Keratinocyte (primary cell): ENCODE results near the gene MAGI1. TPM values are rescaled to one million over a fixed set of nuclear protein-coding genes. Genes with fewer than 3 reads are reported as not detected.

ENCODE experiments used
- DNase-seq: peaks from one replicate; pipeline ENCODE4 v3.0.0-alpha.2; 2011; ENCODE audit warnings: low read depth, missing footprints, low spot score
- FAIRE-seq: peaks from 2 replicates; lab custom pipeline; 2011; peaks lifted over from hg19 to GRCh38; lab: Jason Lieb, UNC
- H2AFZ ChIP-seq: 2 replicates; pipeline ENCODE4 v1.6.0; 2012; ENCODE audit warnings: low read length, control low read depth, inconsistent platforms; ENCODE audit not compliant: control insufficient read depth
- H3K27ac ChIP-seq: 2 replicates; pipeline ENCODE4 v1.5.1; 2011; ENCODE audit warnings: low read length; ENCODE audit not compliant: control insufficient read depth, insufficient read depth
- H3K27me3 ChIP-seq: 3 replicates; pipeline ENCODE4 v1.6.0; 2011; ENCODE audit warnings: low read length; ENCODE audit not compliant: control insufficient read depth, insufficient read depth; ENCODE audit errors: extremely low read depth
- H3K36me3 ChIP-seq, 2 experiments: 2 replicates in 1 of 2; 3 replicates in 1 of 2; pipeline ENCODE4 v1.5.1; 2011; ENCODE audit warnings: low read length in 2 of 2, mild to moderate bottlenecking in 1 of 2; ENCODE audit not compliant: control insufficient read depth in 2 of 2, insufficient read depth in 2 of 2; ENCODE audit errors: extremely low read depth in 1 of 2
- H3K4me1 ChIP-seq: 3 replicates; pipeline ENCODE4 v1.5.1; 2011; ENCODE audit warnings: low read length; ENCODE audit not compliant: control insufficient read depth, insufficient read depth; ENCODE audit errors: extremely low read depth
- H3K4me2 ChIP-seq: 3 replicates; pipeline ENCODE4 v1.6.0; 2011; ENCODE audit warnings: low read depth, low read length; ENCODE audit not compliant: control insufficient read depth, insufficient read depth; ENCODE audit errors: extremely low read depth
- H3K4me3 ChIP-seq, 3 experiments: fragments of 200-600 bp in 1 of 3; sonication (generic) in 1 of 3; 2 replicates in 2 of 3; 3 replicates in 1 of 3; pipeline ENCODE4 v1.5.1; 2011 to 2016; ENCODE audit warnings: low read length in 3 of 3, mild to moderate bottlenecking in 3 of 3, control low read depth in 2 of 3, inconsistent platforms in 1 of 3, low read depth in 1 of 3, mixed read lengths in 1 of 3, mixed run types in 1 of 3, moderate library complexity in 1 of 3; ENCODE audit not compliant: control insufficient read depth in 2 of 3, insufficient read depth in 2 of 3; ENCODE audit errors: extremely low read depth in 1 of 3
- H3K79me2 ChIP-seq: 2 replicates; pipeline ENCODE4 v1.6.0; 2012; ENCODE audit warnings: low read length; ENCODE audit not compliant: control insufficient read depth, insufficient read depth
- H3K9ac ChIP-seq: 3 replicates; pipeline ENCODE4 v1.6.0; 2011; ENCODE audit warnings: low read length; ENCODE audit not compliant: control insufficient read depth, insufficient read depth; ENCODE audit errors: extremely low read depth
- H3K9me1 ChIP-seq: 3 replicates; pipeline ENCODE4 v1.6.0; 2011; ENCODE audit warnings: low read length; ENCODE audit not compliant: control insufficient read depth, insufficient read depth; ENCODE audit errors: extremely low read depth
- H3K9me3 ChIP-seq: 2 replicates; pipeline ENCODE4 v1.5.1; 2012; ENCODE audit warnings: low read depth, low read length; ENCODE audit not compliant: control insufficient read depth
- H4K20me1 ChIP-seq: 3 replicates; pipeline ENCODE4 v1.6.0; 2011; ENCODE audit warnings: low read length; ENCODE audit not compliant: control insufficient read depth, insufficient read depth; ENCODE audit errors: extremely low read depth
- CTCF ChIP-seq, 3 experiments: IDR thresholded peaks in 1 of 3; conservative IDR thresholded peaks in 1 of 3; optimal IDR thresholded peaks in 1 of 3; 2 replicates in 2 of 3; 3 replicates in 1 of 3; pipeline versions ENCODE3 to v1.5.1; 2011; ENCODE audit warnings: low read length in 3 of 3, mild to moderate bottlenecking in 3 of 3, moderate library complexity in 2 of 3, control low read depth in 1 of 3, inconsistent platforms in 1 of 3; ENCODE audit not compliant: insufficient read depth in 2 of 3; ENCODE audit errors: extremely low read depth in 1 of 3
- EZH2 ChIP-seq: IDR thresholded peaks from one replicate; pipeline ENCODE4 v1.6.1; 2012; ENCODE audit warnings: inconsistent platforms, mild to moderate bottlenecking, low read length, moderate library complexity
- dilution Hi-C: fragments of 300-500 bp; cut with MboI; formaldehyde crosslinking; loops from one replicate; pipeline ENCODE4 v1.7.0; 2020; ENCODE audit warnings: low sequenced_read_pairs; ENCODE audit not compliant: extremely low pct_ligation_motif_present
- polyA plus RNA-seq, 5 experiments: library from polyadenylated mRNA; depleted of rRNA in 3 of 5; stranded (reverse) in 3 of 5; stranded (forward) in 1 of 5; unstranded in 1 of 5; fragments of >200 nt; gene quantifications; 1 replicate in 1 of 5; 2 replicates in 3 of 5; 3 replicates in 1 of 5; pipeline versions ENCODE4 v1.2.1 to v1.2.3, GENCODE V29; 2011 to 2012; ENCODE audit warnings: missing spikeins in 2 of 5, low read depth in 1 of 5, low replicate concordance in 1 of 5

The MAGI1 gene
- polyA plus RNA-seq, 1 donor (not counting 4 experiments of a cell fraction or from before 2014, with no cell fraction given) = 10.9 TPM

GRCh38 chr3:65958216-65958615 lies 80.5 kb downstream of the MAGI1 start:
- FAIRE-seq (peak; percentile 5), DNase-seq (no peak)
- Histone ChIP-seq H3K9me3 (no peaks in the 10 kb centered on the region), H3K9me1 (no peaks in the 10 kb centered on the region), H3K36me3 (no peaks in the 10 kb centered on the region), H3K4me3 (no peak overlapping the region), H3K27ac (no peak overlapping the region), H3K9ac (no peak overlapping the region), H3K4me2 (no peak overlapping the region), H2AFZ (no peak overlapping the region), H4K20me1 (no peaks in the 10 kb centered on the region), H3K4me1 (peaks cover 40% of the 10 kb centered on the region), H3K27me3 (no peaks in the 10 kb centered on the region), H3K79me2 (peaks cover 4% of the 10 kb centered on the region)
- dilution Hi-C loops = no loop called here
- TF ChIP-seq EZH2 = no peak
- no peak for TF ChIP-seq CTCF (optimal IDR thresholded peaks at IDR 0.05 in 1 of 3, IDR thresholded peaks at IDR 0.05 in 1 of 3, conservative IDR thresholded peaks at IDR 0.05 in 1 of 3; ENCODE audit: extremely low read depth in 1 of 3, insufficient read depth in 2 of 3, low read length in 3 of 3)

- H3K36me3 ChIP-seq = no peaks in the 10 kb centered on the region
- no peaks in the 10 kb centered on the region for H3K9me1 ChIP-seq
- no peaks in the 10 kb centered on the region for H3K27me3 ChIP-seq
- peaks cover 4% of the 10 kb centered on the region for H3K79me2 ChIP-seq
- H3K4me1 ChIP-seq = peaks cover 49% of the 10 kb centered on the region
- peak overlapping the region in 1 of 3 experiments; percentile 30 for H3K4me3 ChIP-seq
- peak overlapping the region; percentile 42 for H3K27ac ChIP-seq
- DNase-seq (no peak), FAIRE-seq (peak; percentile 86)
- H2AFZ ChIP-seq = no peak overlapping the region
- no peak for TF ChIP-seq EZH2
- no peak for TF ChIP-seq CTCF (optimal IDR thresholded peaks at IDR 0.05 in 1 of 3, IDR thresholded peaks at IDR 0.05 in 1 of 3, conservative IDR thresholded peaks at IDR 0.05 in 1 of 3; ENCODE audit: extremely low read depth in 1 of 3, insufficient read depth in 2 of 3, low read length in 3 of 3)
- dilution Hi-C loops = no loop called here
- peak overlapping the region; percentile 49 for H3K4me2 ChIP-seq
- no peaks in the 10 kb centered on the region for H3K9me3 ChIP-seq
- H3K9ac ChIP-seq = no peak overlapping the region
- no peaks in the 10 kb centered on the region for H4K20me1 ChIP-seq
These were observed 82.8 kb downstream of the MAGI1 start for GRCh38 chr3:65955792-65956477.
